Adipocyte (in vitro differentiated cells): Measurements from ENCODE around the gene ANKRD18A.
"Not testable (repeated sequence)": the region's sequence is repeated elsewhere in the genome, so short reads cannot be mapped to it uniquely, and the experiment has no call there.

Source experiments
- DNase-seq: peaks from one replicate; pipeline ENCODE4 v3.0.0-alpha.2; 2015; ENCODE audit warnings: low read depth
- H3K27me3 ChIP-seq: replicated peaks from 2 replicates; pipeline ENCODE4 v1.7.0; 2013; ENCODE audit warnings: mild to moderate bottlenecking, low read length, moderate library complexity; ENCODE audit not compliant: control insufficient read depth, insufficient read depth
- H3K36me3 ChIP-seq: 2 replicates; pipeline ENCODE4 v1.7.0; 2013; ENCODE audit warnings: low read length, mild to moderate bottlenecking, moderate library complexity; ENCODE audit not compliant: control insufficient read depth, insufficient read depth, severe bottlenecking
- H3K4me1 ChIP-seq: 2 replicates; pipeline ENCODE4 v1.7.0; 2013; ENCODE audit warnings: mild to moderate bottlenecking, low read length, moderate library complexity; ENCODE audit not compliant: control insufficient read depth, insufficient read depth
- H3K4me3 ChIP-seq: 2 replicates; pipeline ENCODE4 v1.7.0; 2013; ENCODE audit warnings: mild to moderate bottlenecking, low read length, moderate library complexity
- H3K9ac ChIP-seq: 2 replicates; pipeline ENCODE4 v1.7.0; 2013; ENCODE audit warnings: mild to moderate bottlenecking, low read length, moderate library complexity
- H3K9me3 ChIP-seq: 2 replicates; pipeline ENCODE4 v1.7.0; 2013; ENCODE audit warnings: mild to moderate bottlenecking, low read length, moderate library complexity; ENCODE audit not compliant: control insufficient read depth

Gene ANKRD18A

GRCh38 chr9:38565178-38565577, 55.2 kb downstream of the ANKRD18A start:
- not testable (repeated sequence) for DNase-seq, H3K36me3 ChIP-seq, H3K4me1 ChIP-seq, H3K9me3 ChIP-seq, H3K27me3 ChIP-seq, H3K4me3 ChIP-seq, H3K9ac ChIP-seq

GRCh38 chr9:38563911-38564310, 56.5 kb downstream of the ANKRD18A start:
- not testable (repeated sequence) for H3K36me3 ChIP-seq, H3K9ac ChIP-seq, H3K4me3 ChIP-seq, H3K27me3 ChIP-seq, H3K9me3 ChIP-seq, H3K4me1 ChIP-seq, DNase-seq

- not testable (repeated sequence) for DNase-seq, H3K4me3 ChIP-seq, H3K36me3 ChIP-seq, H3K9me3 ChIP-seq, H3K4me1 ChIP-seq, H3K27me3 ChIP-seq, H3K9ac ChIP-seq
Measured at GRCh38 chr9:38561134-38561533, 59.3 kb downstream of the ANKRD18A start.

- H3K9ac ChIP-seq, H3K36me3 ChIP-seq, H3K9me3 ChIP-seq, H3K4me1 ChIP-seq, H3K4me3 ChIP-seq, DNase-seq, H3K27me3 ChIP-seq: not testable (repeated sequence)
Measured at GRCh38 chr9:38559172-38559571, 61.2 kb downstream of the ANKRD18A start.

GRCh38 chr9:38557746-38558145, 62.6 kb downstream of the ANKRD18A start:
- H3K36me3 ChIP-seq, H3K27me3 ChIP-seq: not testable (repeated sequence)

GRCh38 chr9:38554966-38555365, 65.4 kb downstream of the ANKRD18A start:
- H3K27me3 ChIP-seq, H3K9ac ChIP-seq, DNase-seq, H3K9me3 ChIP-seq, H3K4me3 ChIP-seq, H3K4me1 ChIP-seq, H3K36me3 ChIP-seq: not testable (repeated sequence)

More at GRCh38 chr9:38557746-38558145, 62.6 kb downstream of the ANKRD18A start:
- not testable (repeated sequence) for DNase-seq, H3K4me3 ChIP-seq, H3K4me1 ChIP-seq, H3K9me3 ChIP-seq, H3K9ac ChIP-seq

- not testable (repeated sequence) for H3K9ac ChIP-seq, H3K27me3 ChIP-seq, H3K36me3 ChIP-seq, H3K4me1 ChIP-seq, H3K4me3 ChIP-seq, H3K9me3 ChIP-seq, DNase-seq
Measured at GRCh38 chr9:38553019-38553418, 67.4 kb downstream of the ANKRD18A start.

GRCh38 chr9:38546497-38547163, 73.8 kb downstream of the ANKRD18A start:
- H3K27me3 ChIP-seq, H3K4me3 ChIP-seq: not testable (repeated sequence)

GRCh38 chr9:38540535-38540934, 79.9 kb downstream of the ANKRD18A start:
- not testable (repeated sequence) for DNase-seq, H3K9me3 ChIP-seq, H3K9ac ChIP-seq, H3K27me3 ChIP-seq, H3K36me3 ChIP-seq, H3K4me3 ChIP-seq, H3K4me1 ChIP-seq

More at GRCh38 chr9:38546497-38547163, 73.8 kb downstream of the ANKRD18A start:
- not testable (repeated sequence) for H3K36me3 ChIP-seq, H3K4me1 ChIP-seq, H3K9ac ChIP-seq, H3K9me3 ChIP-seq, DNase-seq

- Histone ChIP-seq H3K9ac (no peak overlapping the region), H3K36me3 (no peaks in the 10 kb centered on the region), H3K27me3 (peaks cover 20% of the 10 kb centered on the region), H3K4me1 (no peaks in the 10 kb centered on the region), H3K4me3 (no peak overlapping the region), H3K9me3 (peaks cover 10% of the 10 kb centered on the region)
- no peak for DNase-seq
Measured at GRCh38 chr9:38529317-38529716, 91.1 kb downstream of the ANKRD18A start.

GRCh38 chr9:38527503-38527902, 92.9 kb downstream of the ANKRD18A start:
- peak; percentile 7 for DNase-seq
- Histone ChIP-seq H3K36me3 (no peaks in the 10 kb centered on the region), H3K9ac (no peak overlapping the region), H3K4me1 (no peaks in the 10 kb centered on the region), H3K9me3 (peaks cover 10% of the 10 kb centered on the region), H3K4me3 (no peak overlapping the region), H3K27me3 (peaks cover 25% of the 10 kb centered on the region)

GRCh38 chr9:38526591-38526990, 93.8 kb downstream of the ANKRD18A start:
- no peak overlapping the region for H3K4me3 ChIP-seq
- H3K9me3 ChIP-seq, result peaks cover 10% of the 10 kb centered on the region

More at GRCh38 chr9:38526591-38526990, 93.8 kb downstream of the ANKRD18A start:
- peaks cover 25% of the 10 kb centered on the region for H3K27me3 ChIP-seq
- no peaks in the 10 kb centered on the region for H3K36me3 ChIP-seq
- no peak overlapping the region for H3K9ac ChIP-seq
- H3K4me1 ChIP-seq, result no peaks in the 10 kb centered on the region
- DNase-seq, result no peak
